MCF 10A (cell line): ENCODE results near the gene HIBCH. TPM values are rescaled to one million over a fixed set of nuclear protein-coding genes. Genes with fewer than 3 reads are reported as not detected.
"Not testable (repeated sequence)": the region's sequence is repeated elsewhere in the genome, so short reads cannot be mapped to it uniquely, and the experiment has no call there.

Source experiments
- BruUV-seq: library from RNA; stranded (reverse); fragments of 400-500 nt; replicated peaks from 2 replicates; lab custom pipeline; 2021; lab: Mats Ljungman, UMichigan
- CTCF ChIA-PET: fragments of 300-600 bp; sonication (Branson Sonifier 250); formaldehyde crosslinking; extraction: SDS; loops from one replicate; lab custom pipeline; 2021; ENCODE audit warnings: antibody characterized with exemption, inconsistent platforms; lab: Yijun Ruan, JAX
- POLR2A ChIA-PET: fragments of 300-600, 350-650 bp; sonication (Branson Sonifier 250); formaldehyde crosslinking; extraction: SDS; loops from one replicate; lab custom pipeline; 2020; ENCODE audit warnings: antibody characterized with exemption, inconsistent platforms; lab: Yijun Ruan, JAX
- DNase-seq: peaks from one replicate; pipeline ENCODE4 v3.0.0-alpha.2; 2018; ENCODE audit not compliant: unreplicated experiment
- H3K27ac Mint-ChIP-seq: one replicate; pipeline ENCODE4 v1.8.0; 2022; ENCODE audit warnings: mild to moderate bottlenecking, low read depth, mixed read lengths; ENCODE audit not compliant: unreplicated experiment
- H3K27me3 Mint-ChIP-seq: one replicate; pipeline ENCODE4 v1.8.0; 2022; ENCODE audit warnings: mixed read lengths; ENCODE audit not compliant: insufficient read depth, unreplicated experiment
- H3K36me3 Mint-ChIP-seq: one replicate; pipeline ENCODE4 v1.8.0; 2022; ENCODE audit warnings: mild to moderate bottlenecking, moderate library complexity, mixed read lengths; ENCODE audit not compliant: insufficient read depth, unreplicated experiment
- H3K4me1 Mint-ChIP-seq: one replicate; pipeline ENCODE4 v1.8.0; 2022; ENCODE audit warnings: mixed read lengths; ENCODE audit not compliant: insufficient read depth, unreplicated experiment
- H3K4me3 Mint-ChIP-seq: one replicate; pipeline ENCODE4 v1.8.0; 2022; ENCODE audit warnings: mild to moderate bottlenecking, moderate library complexity, mixed read lengths; ENCODE audit not compliant: unreplicated experiment
- H3K9me3 Mint-ChIP-seq: one replicate; pipeline ENCODE4 v1.8.0; 2022; ENCODE audit warnings: mixed read lengths; ENCODE audit not compliant: unreplicated experiment
- CTCF ChIP-seq: fragments of 200-600 bp; IDR thresholded peaks from one replicate; pipeline ENCODE4 v1.8.0; 2022; ENCODE audit warnings: antibody characterized with exemption, mild to moderate bottlenecking; ENCODE audit not compliant: unreplicated experiment
- intact Hi-C: fragments of 100-400 bp; cut with micrococcal nuclease; formaldehyde crosslinking; loops from 2 replicates; pipeline ENCODE4 v1.14.1; 2022
- total RNA-seq: library from RNA; stranded (reverse); gene quantifications from 2 replicates; pipeline ENCODE4 v1.2.3, GENCODE V29; 2022

The HIBCH gene
- total RNA-seq, 1 experiment from 2014 or later, result 14.7 TPM

- Mint-ChIP-seq H3K4me3 (no peak overlapping the region), H3K4me1 (peaks cover 12% of the 10 kb centered on the region), H3K27ac (no peak overlapping the region), H3K9me3 (no peaks in the 10 kb centered on the region), H3K36me3 (peaks cover 6% of the 10 kb centered on the region), H3K27me3 (no peaks in the 10 kb centered on the region)
- no peak for DNase-seq
- POLR2A ChIA-PET, result interaction anchor here (0.7 kb wide), 1 partner anchor 15 kb away, joined by 3 read pairs; no protein-coding TSS in a partner anchor
- no TSS peak for BruUV-seq
- no peak for TF ChIP-seq CTCF
- CTCF ChIA-PET, result no interaction called here
- intact Hi-C loops, result no loop called here
Observed at GRCh38 chr2:190339394-190339793, 19.8 kb upstream of the HIBCH start.

GRCh38 chr2:190338453-190338852, 18.8 kb upstream of the HIBCH start:
- no peak for DNase-seq
- H3K27ac Mint-ChIP-seq, result no peak overlapping the region
- ChIA-PET CTCF (interaction anchor here (0.6 kb wide), 2 partner anchors 249 to 454 kb away, joined by 3 read pairs; no protein-coding TSS in a partner anchor), POLR2A (interaction anchor here (0.7 kb wide), 1 partner anchor 14 kb away, joined by 3 read pairs; no protein-coding TSS in a partner anchor)
- peaks cover 6% of the 10 kb centered on the region for H3K36me3 Mint-ChIP-seq
- intact Hi-C loops, result no loop called here
- no TSS peak for BruUV-seq
- no peak overlapping the region for H3K4me3 Mint-ChIP-seq
- H3K27me3 Mint-ChIP-seq, result no peaks in the 10 kb centered on the region
- no peak for TF ChIP-seq CTCF
- peaks cover 13% of the 10 kb centered on the region for H3K4me1 Mint-ChIP-seq
- no peaks in the 10 kb centered on the region for H3K9me3 Mint-ChIP-seq

GRCh38 chr2:190336420-190336819, 16.8 kb upstream of the HIBCH start:
- peaks cover 6% of the 10 kb centered on the region for H3K36me3 Mint-ChIP-seq
- H3K27ac Mint-ChIP-seq, result no peak overlapping the region
- CTCF ChIA-PET, result no interaction called here
- intact Hi-C loops, result no loop called here
- H3K4me3 Mint-ChIP-seq, result no peak overlapping the region
- TF ChIP-seq CTCF, result no peak
- H3K27me3 Mint-ChIP-seq, result no peaks in the 10 kb centered on the region
- no TSS peak for BruUV-seq
- no peak for DNase-seq
- POLR2A ChIA-PET, result interaction anchor here (0.6 kb wide), 1 partner anchor 628 kb away, joined by 3 read pairs; no protein-coding TSS in a partner anchor
- no peaks in the 10 kb centered on the region for H3K9me3 Mint-ChIP-seq
- H3K4me1 Mint-ChIP-seq, result peaks cover 8% of the 10 kb centered on the region

GRCh38 chr2:190335584-190335983, 16.0 kb upstream of the HIBCH start:
- H3K4me3 Mint-ChIP-seq, H3K27me3 Mint-ChIP-seq, intact Hi-C loops, BruUV-seq, DNase-seq, H3K4me1 Mint-ChIP-seq, H3K27ac Mint-ChIP-seq, H3K9me3 Mint-ChIP-seq, H3K36me3 Mint-ChIP-seq: not testable (repeated sequence)
- POLR2A ChIA-PET, result interaction anchor here (0.7 kb wide), 1 partner anchor 28 kb away, joined by 4 read pairs; no protein-coding TSS in a partner anchor
- CTCF ChIA-PET, result interaction anchor here (0.6 kb wide), 1 partner anchor 17 kb away, joined by 3 read pairs; no protein-coding TSS in a partner anchor
